ENCODE results near the gene AATK.

DNA sequence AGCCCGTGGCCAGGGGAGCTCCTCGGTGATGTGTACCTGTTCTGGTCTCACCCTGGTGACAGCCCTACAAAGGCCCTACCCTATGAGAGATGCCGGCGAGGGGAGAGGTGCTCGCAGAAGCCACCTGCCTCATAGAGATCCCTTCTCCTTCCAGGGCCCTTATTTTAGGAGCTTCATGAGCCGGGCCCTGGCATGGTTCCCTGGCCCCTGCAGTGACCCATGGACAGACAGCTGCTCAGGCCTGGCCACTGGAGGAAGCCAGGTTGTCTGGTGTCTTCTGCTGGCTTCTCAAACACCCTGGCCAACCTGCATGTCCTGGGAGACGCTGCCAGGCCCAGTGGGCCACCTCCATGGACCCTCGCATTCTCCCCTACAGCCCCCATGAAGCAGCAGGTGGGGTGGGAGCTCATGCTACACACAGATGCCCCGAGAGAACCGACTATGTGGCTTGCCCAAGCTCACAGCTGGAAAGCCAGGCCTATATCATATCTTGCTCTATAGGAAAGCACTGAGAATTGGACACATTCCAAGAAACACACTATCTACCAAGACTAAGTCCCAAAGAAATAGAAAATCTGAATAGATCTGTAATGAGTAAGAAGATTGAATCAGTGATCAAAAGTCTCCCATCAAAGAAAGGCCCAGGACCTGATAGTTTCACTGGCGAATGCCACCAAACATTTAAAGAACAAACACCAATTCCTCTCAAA is 7.2 kb upstream of the AATK start:
- TF ChIP-seq, protein P1, sequence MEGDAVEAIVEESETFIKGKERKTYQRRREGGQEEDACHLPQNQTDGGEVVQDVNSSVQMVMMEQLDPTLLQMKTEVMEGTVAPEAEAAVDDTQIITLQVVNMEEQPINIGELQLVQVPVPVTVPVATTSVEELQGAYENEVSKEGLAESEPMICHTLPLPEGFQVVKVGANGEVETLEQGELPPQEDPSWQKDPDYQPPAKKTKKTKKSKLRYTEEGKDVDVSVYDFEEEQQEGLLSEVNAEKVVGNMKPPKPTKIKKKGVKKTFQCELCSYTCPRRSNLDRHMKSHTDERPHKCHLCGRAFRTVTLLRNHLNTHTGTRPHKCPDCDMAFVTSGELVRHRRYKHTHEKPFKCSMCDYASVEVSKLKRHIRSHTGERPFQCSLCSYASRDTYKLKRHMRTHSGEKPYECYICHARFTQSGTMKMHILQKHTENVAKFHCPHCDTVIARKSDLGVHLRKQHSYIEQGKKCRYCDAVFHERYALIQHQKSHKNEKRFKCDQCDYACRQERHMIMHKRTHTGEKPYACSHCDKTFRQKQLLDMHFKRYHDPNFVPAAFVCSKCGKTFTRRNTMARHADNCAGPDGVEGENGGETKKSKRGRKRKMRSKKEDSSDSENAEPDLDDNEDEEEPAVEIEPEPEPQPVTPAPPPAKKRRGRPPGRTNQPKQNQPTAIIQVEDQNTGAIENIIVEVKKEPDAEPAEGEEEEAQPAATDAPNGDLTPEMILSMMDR (IDR thresholded peaks at IDR 0.05): no peak
- TF ChIP-seq, protein P2, sequence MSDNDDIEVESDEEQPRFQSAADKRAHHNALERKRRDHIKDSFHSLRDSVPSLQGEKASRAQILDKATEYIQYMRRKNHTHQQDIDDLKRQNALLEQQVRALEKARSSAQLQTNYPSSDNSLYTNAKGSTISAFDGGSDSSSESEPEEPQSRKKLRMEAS (IDR thresholded peaks at IDR 0.05): no peak
- TF ChIP-seq, protein P3, sequence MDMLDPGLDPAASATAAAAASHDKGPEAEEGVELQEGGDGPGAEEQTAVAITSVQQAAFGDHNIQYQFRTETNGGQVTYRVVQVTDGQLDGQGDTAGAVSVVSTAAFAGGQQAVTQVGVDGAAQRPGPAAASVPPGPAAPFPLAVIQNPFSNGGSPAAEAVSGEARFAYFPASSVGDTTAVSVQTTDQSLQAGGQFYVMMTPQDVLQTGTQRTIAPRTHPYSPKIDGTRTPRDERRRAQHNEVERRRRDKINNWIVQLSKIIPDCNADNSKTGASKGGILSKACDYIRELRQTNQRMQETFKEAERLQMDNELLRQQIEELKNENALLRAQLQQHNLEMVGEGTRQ (IDR thresholded peaks at IDR 0.05): no peak
- no peak for TF ChIP-seq EP300 (IDR thresholded peaks at IDR 0.05)
- TF ChIP-seq ZFP36 (IDR thresholded peaks at IDR 0.05; ENCODE audit: borderline replicate concordance, partially characterized antibody): no peak
- no peak for TF ChIP-seq MYC (IDR thresholded peaks at IDR 0.05; ENCODE audit: borderline replicate concordance, low read length)
- TF ChIP-seq POLR2A (IDR thresholded peaks at IDR 0.05; ENCODE audit: low read length): no peak
- no peak for TF ChIP-seq SMC3 (IDR thresholded peaks at IDR 0.05)
- no peak for TF ChIP-seq JUN (IDR thresholded peaks at IDR 0.05)
- no peak for TF ChIP-seq EHMT2 (IDR thresholded peaks at IDR 0.05; ENCODE audit: low read depth)
- no peak for TF ChIP-seq EHF (CRISPR knock-in tag; IDR thresholded peaks at IDR 0.05)

Measured in A549 (cell line).